ENCODE data around the gene STK35. TPM values are rescaled to one million over a fixed set of nuclear protein-coding genes. Genes with fewer than 3 reads are reported as not detected.

The STK35 gene
- total and polyA plus RNA-seq, 2 of the 13 experiments (the other 11 are each of a cell fraction or from before 2014, with no cell fraction given): 27.4 to 29.8 TPM

DNA sequence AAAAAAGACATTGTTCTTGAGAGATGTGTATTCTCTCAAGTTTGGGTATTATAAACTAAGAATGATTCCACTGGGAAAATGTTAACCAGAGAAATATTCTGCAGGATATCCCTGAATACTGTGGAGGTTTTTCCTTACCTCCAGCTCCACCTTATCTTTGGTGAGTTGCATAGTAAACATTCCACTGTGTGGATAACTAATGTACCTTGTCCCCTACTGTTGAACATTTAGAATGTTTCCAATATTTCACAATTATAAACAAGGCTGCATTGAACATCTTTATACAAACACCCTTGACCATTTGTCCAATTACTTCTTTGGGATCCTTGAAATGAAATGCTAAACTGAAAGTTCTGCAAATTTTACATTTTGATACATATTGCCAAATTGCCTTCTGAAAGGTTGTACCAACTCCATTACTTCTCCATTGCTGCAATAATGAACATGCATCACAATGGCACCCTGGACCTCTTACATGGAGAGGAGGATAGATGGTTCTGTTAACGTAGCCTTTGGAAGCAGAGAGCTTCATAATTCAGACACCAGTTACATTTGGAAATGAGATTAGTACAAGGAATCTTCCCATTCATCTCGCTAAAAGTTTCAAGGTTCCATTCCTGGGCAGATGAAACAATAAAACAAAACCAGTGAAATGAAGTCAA is 35.0 kb upstream of the STK35 start (continued):
- TF ChIP-seq SALL2 (CRISPR knock-in tag; IDR thresholded peaks at IDR 0.05) (0 out of 2 replicates have a peak, but pooled peaks have one; percentile 58), RARA (CRISPR knock-in tag; IDR thresholded peaks at IDR 0.05) (peak; percentile 58), U2AF2 (IDR thresholded peaks at IDR 0.05; ENCODE audit: low read depth, low read length) (no peak), HNF4A (CRISPR knock-in tag; IDR thresholded peaks at IDR 0.05) (peak; percentile 98), HNF4G (IDR thresholded peaks at IDR 0.05; ENCODE audit: borderline replicate concordance, low read depth, low read length) (peak; percentile 94), HNF4G (CRISPR knock-in tag; IDR thresholded peaks at IDR 0.05; ENCODE audit: borderline replicate concordance, low read depth) (no peak; the same call in 1 of the 2 replicates), ZNF124 (CRISPR knock-in tag; IDR thresholded peaks at IDR 0.05) (peak; percentile 94), HMG20A (CRISPR knock-in tag; IDR thresholded peaks at IDR 0.05; ENCODE audit: borderline replicate concordance) (peak; percentile 76), TP53 (CRISPR knock-in tag; conservative IDR thresholded peaks at IDR 0.05) (peak; percentile 75; the same call in 1 of the 2 replicates), NBN (conservative IDR thresholded peaks at IDR 0.05) (no peak), ZC3H4 (CRISPR knock-in tag; IDR thresholded peaks at IDR 0.05; ENCODE audit: borderline replicate concordance) (no peak), ZFP1 (CRISPR knock-in tag; IDR thresholded peaks at IDR 0.05) (peak; percentile 74; the same call in 1 of the 2 replicates), ZNF776 (CRISPR knock-in tag; IDR thresholded peaks at IDR 0.05) (no peak), ZNF33A (CRISPR knock-in tag; IDR thresholded peaks at IDR 0.05; ENCODE audit: borderline replicate concordance) (no peak), HNRNPH1 (optimal IDR thresholded peaks at IDR 0.05; ENCODE audit: low read depth, low read length) (no peak), TBL1XR1 (IDR thresholded peaks at IDR 0.05; ENCODE audit: borderline replicate concordance, low read length, partially characterized antibody) (no peak), HMG20B (CRISPR knock-in tag; conservative IDR thresholded peaks at IDR 0.05) (no peak), SMAD9 (CRISPR knock-in tag; IDR thresholded peaks at IDR 0.05) (no peak), KMT2B (CRISPR knock-in tag; IDR thresholded peaks at IDR 0.05) (no peak; the same call in 1 of the 2 replicates), SETDB1 (CRISPR knock-in tag; IDR thresholded peaks at IDR 0.05; ENCODE audit: borderline replicate concordance) (no peak), ZNF598 (CRISPR knock-in tag; IDR thresholded peaks at IDR 0.05; ENCODE audit: borderline replicate concordance) (no peak)
- TF ChIP-seq, protein P1, sequence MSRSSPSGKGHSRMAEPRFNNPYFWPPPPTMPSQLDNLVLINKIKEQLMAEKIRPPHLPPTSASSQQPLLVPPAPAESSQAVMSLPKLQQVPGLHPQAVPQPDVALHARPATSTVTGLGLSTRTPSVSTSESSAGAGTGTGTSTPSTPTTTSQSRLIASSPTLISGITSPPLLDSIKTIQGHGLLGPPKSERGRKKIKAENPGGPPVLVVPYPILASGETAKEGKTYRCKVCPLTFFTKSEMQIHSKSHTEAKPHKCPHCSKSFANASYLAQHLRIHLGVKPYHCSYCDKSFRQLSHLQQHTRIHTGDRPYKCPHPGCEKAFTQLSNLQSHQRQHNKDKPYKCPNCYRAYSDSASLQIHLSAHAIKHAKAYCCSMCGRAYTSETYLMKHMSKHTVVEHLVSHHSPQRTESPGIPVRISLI (CRISPR knock-in tag; IDR thresholded peaks at IDR 0.05; ENCODE audit: borderline replicate concordance): no peak
- TF ChIP-seq, protein P2, sequence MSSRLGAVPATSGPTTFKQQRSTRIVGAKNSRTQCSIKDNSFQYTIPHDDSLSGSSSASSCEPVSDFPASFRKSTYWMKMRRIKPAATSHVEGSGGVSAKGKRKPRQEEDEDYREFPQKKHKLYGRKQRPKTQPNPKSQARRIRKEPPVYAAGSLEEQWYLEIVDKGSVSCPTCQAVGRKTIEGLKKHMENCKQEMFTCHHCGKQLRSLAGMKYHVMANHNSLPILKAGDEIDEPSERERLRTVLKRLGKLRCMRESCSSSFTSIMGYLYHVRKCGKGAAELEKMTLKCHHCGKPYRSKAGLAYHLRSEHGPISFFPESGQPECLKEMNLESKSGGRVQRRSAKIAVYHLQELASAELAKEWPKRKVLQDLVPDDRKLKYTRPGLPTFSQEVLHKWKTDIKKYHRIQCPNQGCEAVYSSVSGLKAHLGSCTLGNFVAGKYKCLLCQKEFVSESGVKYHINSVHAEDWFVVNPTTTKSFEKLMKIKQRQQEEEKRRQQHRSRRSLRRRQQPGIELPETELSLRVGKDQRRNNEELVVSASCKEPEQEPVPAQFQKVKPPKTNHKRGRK (CRISPR knock-in tag; IDR thresholded peaks at IDR 0.05): no peak
- TF ChIP-seq, protein P3, sequence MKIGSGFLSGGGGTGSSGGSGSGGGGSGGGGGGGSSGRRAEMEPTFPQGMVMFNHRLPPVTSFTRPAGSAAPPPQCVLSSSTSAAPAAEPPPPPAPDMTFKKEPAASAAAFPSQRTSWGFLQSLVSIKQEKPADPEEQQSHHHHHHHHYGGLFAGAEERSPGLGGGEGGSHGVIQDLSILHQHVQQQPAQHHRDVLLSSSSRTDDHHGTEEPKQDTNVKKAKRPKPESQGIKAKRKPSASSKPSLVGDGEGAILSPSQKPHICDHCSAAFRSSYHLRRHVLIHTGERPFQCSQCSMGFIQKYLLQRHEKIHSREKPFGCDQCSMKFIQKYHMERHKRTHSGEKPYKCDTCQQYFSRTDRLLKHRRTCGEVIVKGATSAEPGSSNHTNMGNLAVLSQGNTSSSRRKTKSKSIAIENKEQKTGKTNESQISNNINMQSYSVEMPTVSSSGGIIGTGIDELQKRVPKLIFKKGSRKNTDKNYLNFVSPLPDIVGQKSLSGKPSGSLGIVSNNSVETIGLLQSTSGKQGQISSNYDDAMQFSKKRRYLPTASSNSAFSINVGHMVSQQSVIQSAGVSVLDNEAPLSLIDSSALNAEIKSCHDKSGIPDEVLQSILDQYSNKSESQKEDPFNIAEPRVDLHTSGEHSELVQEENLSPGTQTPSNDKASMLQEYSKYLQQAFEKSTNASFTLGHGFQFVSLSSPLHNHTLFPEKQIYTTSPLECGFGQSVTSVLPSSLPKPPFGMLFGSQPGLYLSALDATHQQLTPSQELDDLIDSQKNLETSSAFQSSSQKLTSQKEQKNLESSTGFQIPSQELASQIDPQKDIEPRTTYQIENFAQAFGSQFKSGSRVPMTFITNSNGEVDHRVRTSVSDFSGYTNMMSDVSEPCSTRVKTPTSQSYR (CRISPR knock-in tag; IDR thresholded peaks at IDR 0.05; ENCODE audit: borderline replicate concordance): peak; percentile 47; the same call in 1 of the 2 replicates

Data from HepG2 (cell line).